Parathyroid adenoma (tissue), 2 donors: ENCODE results near the gene RNF208.

ENCODE experiments used
- H2AFZ ChIP-seq: fragments of 300-600 bp; sonication (generic); one replicate; pipeline ENCODE4 v1.7.0; 2017; ENCODE audit warnings: antibody characterized with exemption, mild to moderate bottlenecking
- H3K27ac ChIP-seq: fragments of 300-600 bp; sonication (generic); one replicate; pipeline ENCODE4 v1.7.0; 2017
- H3K27me3 ChIP-seq: fragments of 300-600 bp; sonication (generic); one replicate; pipeline ENCODE4 v1.7.0; 2017; ENCODE audit warnings: low read length; ENCODE audit not compliant: control insufficient read depth, insufficient read depth
- H3K36me3 ChIP-seq: fragments of 300-600 bp; sonication (generic); one replicate; pipeline ENCODE4 v1.7.0; 2017; ENCODE audit warnings: low read length; ENCODE audit not compliant: control insufficient read depth, insufficient read depth
- H3K4me1 ChIP-seq: fragments of 300-600 bp; sonication (generic); one replicate; pipeline ENCODE4 v1.7.0; 2017; ENCODE audit warnings: control low read depth
- H3K4me2 ChIP-seq: fragments of 300-600 bp; sonication (generic); one replicate; pipeline ENCODE4 v1.7.0; 2017; ENCODE audit warnings: low read length
- H3K4me3 ChIP-seq: fragments of 300-600 bp; sonication (generic); one replicate; pipeline ENCODE4 v1.7.0; 2017; ENCODE audit warnings: low read depth, low read length
- H3K79me2 ChIP-seq: fragments of 300-600 bp; sonication (generic); one replicate; pipeline ENCODE4 v1.7.0; 2017; ENCODE audit warnings: control low read depth
- H3K9ac ChIP-seq: fragments of 300-600 bp; sonication (generic); one replicate; pipeline ENCODE4 v1.7.0; 2017; ENCODE audit warnings: mild to moderate bottlenecking
- H3K9me3 ChIP-seq: fragments of 300-600 bp; sonication (generic); one replicate; pipeline ENCODE4 v1.7.0; 2017; ENCODE audit warnings: low read length; ENCODE audit not compliant: control insufficient read depth
- CTCF ChIP-seq: fragments of 300-600 bp; sonication (generic); IDR thresholded peaks from one replicate; pipeline ENCODE4 v1.7.0; 2017; ENCODE audit warnings: antibody characterized with exemption, mild to moderate bottlenecking
- donor health status: primary hyperparathyroidism.

RNF208 gene

DNA sequence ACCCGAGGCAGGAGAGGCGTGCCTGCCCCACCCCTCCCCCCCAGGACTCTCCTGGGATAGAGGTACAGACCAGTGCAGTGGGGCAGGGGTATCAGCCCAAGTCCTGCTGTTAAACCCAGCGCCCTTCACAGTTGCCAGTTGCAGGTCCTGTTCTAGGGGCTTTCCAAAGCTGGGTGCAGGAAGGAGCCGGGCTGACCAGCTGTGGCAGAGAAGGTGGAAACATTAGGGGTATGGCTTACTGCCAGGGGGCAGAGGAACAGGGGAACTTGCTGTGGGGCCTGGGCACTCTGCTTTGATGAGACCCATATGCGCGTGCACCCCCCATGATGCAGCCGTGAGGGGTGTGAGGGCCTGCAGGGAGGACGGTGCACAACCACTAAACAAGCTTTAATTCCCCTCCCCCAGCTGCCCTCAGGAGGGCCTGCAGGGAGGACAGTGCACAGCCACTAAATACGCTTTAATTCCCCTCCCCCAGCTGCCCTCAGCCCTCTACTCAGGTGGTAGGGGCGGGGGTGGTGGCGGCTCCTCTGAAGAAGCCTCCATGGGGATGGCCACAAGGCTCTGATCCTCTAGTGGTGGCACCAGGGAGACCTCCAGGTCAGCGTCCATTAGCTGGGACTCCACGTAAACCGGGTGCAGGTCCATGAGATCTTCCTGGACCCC lies 51.4 kb downstream of the RNF208 start:
- Histone ChIP-seq H3K79me2 (no peaks in the 10 kb centered on the region), H3K4me1 (no peaks in the 10 kb centered on the region), H2AFZ (no peak overlapping the region), H3K9me3 (no peaks in the 10 kb centered on the region), H3K27me3 (peaks cover 12% of the 10 kb centered on the region), H3K4me2 (no peak overlapping the region), H3K4me3 (no peak overlapping the region), H3K36me3 (no peaks in the 10 kb centered on the region), H3K27ac (no peak overlapping the region), H3K9ac (no peak overlapping the region)
- no peak for TF ChIP-seq CTCF
